Activated naive CD8-positive, alpha-beta T cell treated with anti-CD3 and anti-CD28 coated beads for 36 hours (primary cell): ENCODE measurements around the gene KIAA1217. TPM values are rescaled to one million over a fixed set of nuclear protein-coding genes. Genes with fewer than 3 reads are reported as not detected.

ENCODE experiments used
- DNase-seq: peaks from one replicate; pipeline ENCODE4 v3.0.0; 2021
- H3K27ac Mint-ChIP-seq: one replicate; pipeline ENCODE4 v1.8.0; 2022; ENCODE audit warnings: mild to moderate bottlenecking, moderate library complexity, mixed read lengths
- H3K27me3 Mint-ChIP-seq: one replicate; pipeline ENCODE4 v1.8.0; 2022; ENCODE audit warnings: mild to moderate bottlenecking, mixed read lengths
- H3K36me3 Mint-ChIP-seq: one replicate; pipeline ENCODE4 v1.8.0; 2021; ENCODE audit warnings: mild to moderate bottlenecking, mixed read lengths
- H3K4me1 Mint-ChIP-seq: one replicate; pipeline ENCODE4 v1.8.0; 2021; ENCODE audit warnings: mixed read lengths
- H3K4me3 Mint-ChIP-seq: one replicate; pipeline ENCODE4 v1.8.0; 2022; ENCODE audit warnings: mild to moderate bottlenecking, moderate library complexity, mixed read lengths
- H3K9me3 Mint-ChIP-seq: one replicate; pipeline ENCODE4 v1.8.0; 2022; ENCODE audit warnings: mixed read lengths
- total RNA-seq, 2 experiments: library from RNA; stranded (reverse); gene quantifications; one replicate each; pipeline ENCODE4 v1.2.3, GENCODE V29; 2021

The KIAA1217 gene
- total RNA-seq, 2 experiments from 2014 or later, result 1.5 to 1.6 TPM

DNA sequence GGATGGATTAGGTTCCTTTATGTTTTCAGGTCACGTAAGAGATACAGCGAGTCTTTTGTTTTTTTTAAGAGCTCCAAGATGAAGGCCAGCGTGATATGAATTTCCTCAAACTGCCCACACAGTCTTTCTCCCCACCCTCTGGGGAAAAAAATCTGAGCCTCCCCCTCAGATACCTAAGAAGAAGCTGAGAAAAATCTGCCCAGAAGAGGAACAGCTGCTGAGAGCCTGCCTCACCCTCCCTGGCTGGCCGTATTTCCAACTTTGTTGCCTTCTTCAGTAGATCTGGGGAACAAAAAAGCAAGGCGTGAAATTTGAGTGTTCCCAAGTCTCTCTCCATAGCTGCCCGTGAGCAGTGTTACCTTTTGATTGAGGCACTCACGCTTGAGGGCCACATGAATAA lies 208.1 kb downstream of the KIAA1217 start:
- no peak overlapping the region for H3K27ac Mint-ChIP-seq
- H3K4me3 Mint-ChIP-seq, result no peak overlapping the region
- peaks cover 2% of the 10 kb centered on the region for H3K9me3 Mint-ChIP-seq
- no peaks in the 10 kb centered on the region for H3K36me3 Mint-ChIP-seq
- no peaks in the 10 kb centered on the region for H3K4me1 Mint-ChIP-seq
- peaks cover 22% of the 10 kb centered on the region for H3K27me3 Mint-ChIP-seq
- no peak for DNase-seq

DNA sequence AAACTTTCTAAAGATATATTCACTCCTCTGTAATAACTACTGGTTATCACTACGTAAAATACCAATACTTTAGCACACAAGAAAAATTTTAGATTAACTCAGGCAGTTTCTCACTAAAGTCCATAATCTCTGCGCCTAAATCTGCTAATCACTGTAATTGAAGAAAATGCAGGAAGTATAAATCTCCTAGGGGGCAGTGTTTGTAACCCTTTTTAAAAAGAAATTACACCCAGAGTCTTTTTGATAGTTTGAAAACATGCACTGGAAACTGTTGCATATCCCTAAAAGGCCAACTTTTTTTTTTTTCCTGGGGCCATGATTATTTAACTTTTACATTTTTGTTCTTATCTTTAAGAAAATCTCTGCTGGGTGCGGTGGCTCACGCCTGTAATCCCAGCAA lies 209.6 kb downstream of the KIAA1217 start:
- no peaks in the 10 kb centered on the region for H3K4me1 Mint-ChIP-seq
- H3K27ac Mint-ChIP-seq, result no peak overlapping the region
- H3K36me3 Mint-ChIP-seq, result no peaks in the 10 kb centered on the region
- no peak for DNase-seq
- peaks cover 28% of the 10 kb centered on the region for H3K27me3 Mint-ChIP-seq
- H3K9me3 Mint-ChIP-seq, result peaks cover 3% of the 10 kb centered on the region
- no peak overlapping the region for H3K4me3 Mint-ChIP-seq

DNA sequence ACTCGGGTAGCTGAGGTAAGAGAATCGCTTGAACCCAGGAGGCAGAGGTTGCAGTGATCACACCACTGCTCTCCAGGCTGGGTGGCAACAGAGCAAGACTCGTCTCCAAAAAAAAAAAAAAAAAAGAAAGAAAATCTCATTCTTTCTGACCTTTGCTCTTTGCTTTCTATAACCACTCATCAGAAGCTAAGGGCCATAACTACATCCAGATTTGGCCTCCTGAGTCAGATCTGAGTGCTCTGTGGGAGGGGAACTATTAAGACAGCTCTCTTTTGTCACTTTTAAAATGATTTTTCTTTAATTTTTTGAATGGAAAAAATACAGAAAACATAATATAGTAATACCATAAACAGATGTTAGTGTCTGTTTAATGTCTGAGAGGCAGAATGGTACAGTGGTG lies 210.1 kb downstream of the KIAA1217 start:
- peaks cover 30% of the 10 kb centered on the region for H3K27me3 Mint-ChIP-seq
- H3K4me1 Mint-ChIP-seq, result no peaks in the 10 kb centered on the region
- no peak overlapping the region for H3K4me3 Mint-ChIP-seq

DNA sequence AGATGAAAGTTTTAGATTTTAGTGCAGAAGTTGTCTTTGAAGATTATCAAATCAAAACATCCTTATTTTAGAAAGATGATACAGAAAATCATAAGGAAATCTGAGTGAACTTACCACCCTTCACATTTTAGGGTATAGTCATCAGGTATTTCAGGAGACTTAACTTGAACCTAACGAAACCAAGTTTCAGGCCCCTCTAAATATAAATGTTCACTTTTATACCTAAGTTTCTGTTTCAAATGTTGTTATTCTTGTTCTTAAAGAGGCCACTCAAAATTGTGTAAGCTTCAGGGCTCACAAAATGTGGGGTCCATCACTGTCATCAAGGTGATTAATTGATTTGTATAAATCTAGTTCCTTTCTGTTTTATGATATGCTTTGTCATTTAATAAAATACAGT lies 216.2 kb downstream of the KIAA1217 start:
- H3K4me3 Mint-ChIP-seq, result no peak overlapping the region
- H3K4me1 Mint-ChIP-seq, result no peaks in the 10 kb centered on the region
- H3K27ac Mint-ChIP-seq, result no peak overlapping the region
- DNase-seq, result no peak
- H3K9me3 Mint-ChIP-seq, result peaks cover 3% of the 10 kb centered on the region
- H3K36me3 Mint-ChIP-seq, result no peaks in the 10 kb centered on the region
- peaks cover 11% of the 10 kb centered on the region for H3K27me3 Mint-ChIP-seq

More for the DNA sequence above, 210.1 kb downstream of the KIAA1217 start:
- no peaks in the 10 kb centered on the region for H3K36me3 Mint-ChIP-seq
- H3K27ac Mint-ChIP-seq, result no peak overlapping the region
- no peak for DNase-seq
- H3K9me3 Mint-ChIP-seq, result peaks cover 3% of the 10 kb centered on the region

DNA sequence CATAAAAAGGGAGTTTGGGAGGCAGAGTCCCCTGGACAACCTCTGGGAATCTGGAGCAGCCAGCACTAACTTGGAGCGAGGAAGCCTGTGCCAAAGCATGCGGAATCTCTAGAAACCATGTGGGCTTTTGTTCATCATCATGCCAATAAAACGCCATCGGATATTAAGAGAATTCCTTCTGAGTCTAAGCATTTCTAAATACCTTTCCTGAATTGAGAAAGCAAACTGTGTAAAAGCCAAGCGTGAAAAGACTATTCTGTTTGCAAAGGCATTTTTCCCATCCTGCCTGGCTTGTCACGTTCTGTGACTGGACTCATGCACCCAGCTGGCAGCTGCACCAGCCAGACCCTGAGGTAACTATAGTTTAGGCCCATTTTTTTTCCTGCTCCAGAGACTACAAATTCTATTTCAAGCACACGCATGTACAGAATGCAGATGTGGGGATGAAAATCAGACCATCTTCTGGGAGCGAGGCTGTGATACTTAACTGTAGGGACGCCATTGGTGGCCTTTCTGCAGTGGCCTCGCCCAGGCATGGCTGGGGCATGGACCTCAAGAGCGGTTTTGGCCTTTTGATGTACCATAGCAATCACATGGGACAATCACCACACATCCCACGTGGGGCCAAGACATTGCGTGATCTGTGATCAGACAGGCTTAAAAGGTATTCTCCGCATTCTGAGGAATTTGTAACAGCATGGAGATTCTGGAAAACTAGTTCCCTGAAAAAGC lies 218.9 kb downstream of the KIAA1217 start:
- DNase-seq, result no peak
- Mint-ChIP-seq H3K9me3 (peaks cover 1% of the 10 kb centered on the region), H3K4me1 (no peaks in the 10 kb centered on the region), H3K27me3 (peaks cover 7% of the 10 kb centered on the region), H3K4me3 (no peak overlapping the region), H3K36me3 (no peaks in the 10 kb centered on the region), H3K27ac (no peak overlapping the region)

DNA sequence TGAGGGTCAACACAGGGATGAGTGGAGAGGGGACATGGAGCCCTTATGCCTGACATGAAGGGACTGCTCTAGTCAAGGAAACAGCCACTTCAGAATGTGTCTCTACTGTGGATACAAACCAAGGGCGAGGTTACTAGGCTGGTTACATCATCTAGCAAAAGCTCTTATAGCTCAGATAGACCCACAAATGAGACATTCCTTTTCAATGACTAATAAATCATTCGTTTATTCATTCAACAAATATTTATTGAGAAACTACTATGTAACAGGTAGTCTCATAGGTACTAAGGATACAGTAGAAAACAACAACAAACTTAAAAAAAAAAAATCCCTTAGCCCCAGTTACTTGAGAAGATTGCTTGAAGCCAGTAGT lies 219.5 kb downstream of the KIAA1217 start:
- Mint-ChIP-seq H3K9me3 (no peaks in the 10 kb centered on the region), H3K27ac (no peak overlapping the region), H3K4me3 (no peak overlapping the region), H3K36me3 (no peaks in the 10 kb centered on the region), H3K4me1 (no peaks in the 10 kb centered on the region), H3K27me3 (peaks cover 3% of the 10 kb centered on the region)
- no peak for DNase-seq

DNA sequence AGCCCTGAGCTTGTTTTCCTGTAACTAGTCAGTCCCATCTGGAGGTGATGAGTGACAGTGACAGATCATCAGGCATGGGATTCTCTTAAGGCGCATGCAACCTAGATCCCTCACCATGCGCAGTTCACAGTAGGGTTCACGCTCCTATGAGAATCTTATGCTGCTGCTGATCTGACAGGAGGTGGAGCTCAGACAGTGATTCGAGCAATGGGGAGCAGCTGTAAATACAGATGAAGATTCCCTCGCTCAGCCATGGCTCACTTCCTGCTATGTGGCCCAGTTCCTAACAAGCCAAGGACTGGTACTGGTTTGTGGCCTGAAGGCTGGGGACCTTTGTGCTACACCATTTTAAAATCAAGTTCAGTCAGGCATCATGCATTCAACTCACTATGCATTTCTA lies 221.7 kb downstream of the KIAA1217 start:
- Mint-ChIP-seq H3K4me3 (no peak overlapping the region), H3K9me3 (no peaks in the 10 kb centered on the region), H3K27me3 (peaks cover 3% of the 10 kb centered on the region)

DNA sequence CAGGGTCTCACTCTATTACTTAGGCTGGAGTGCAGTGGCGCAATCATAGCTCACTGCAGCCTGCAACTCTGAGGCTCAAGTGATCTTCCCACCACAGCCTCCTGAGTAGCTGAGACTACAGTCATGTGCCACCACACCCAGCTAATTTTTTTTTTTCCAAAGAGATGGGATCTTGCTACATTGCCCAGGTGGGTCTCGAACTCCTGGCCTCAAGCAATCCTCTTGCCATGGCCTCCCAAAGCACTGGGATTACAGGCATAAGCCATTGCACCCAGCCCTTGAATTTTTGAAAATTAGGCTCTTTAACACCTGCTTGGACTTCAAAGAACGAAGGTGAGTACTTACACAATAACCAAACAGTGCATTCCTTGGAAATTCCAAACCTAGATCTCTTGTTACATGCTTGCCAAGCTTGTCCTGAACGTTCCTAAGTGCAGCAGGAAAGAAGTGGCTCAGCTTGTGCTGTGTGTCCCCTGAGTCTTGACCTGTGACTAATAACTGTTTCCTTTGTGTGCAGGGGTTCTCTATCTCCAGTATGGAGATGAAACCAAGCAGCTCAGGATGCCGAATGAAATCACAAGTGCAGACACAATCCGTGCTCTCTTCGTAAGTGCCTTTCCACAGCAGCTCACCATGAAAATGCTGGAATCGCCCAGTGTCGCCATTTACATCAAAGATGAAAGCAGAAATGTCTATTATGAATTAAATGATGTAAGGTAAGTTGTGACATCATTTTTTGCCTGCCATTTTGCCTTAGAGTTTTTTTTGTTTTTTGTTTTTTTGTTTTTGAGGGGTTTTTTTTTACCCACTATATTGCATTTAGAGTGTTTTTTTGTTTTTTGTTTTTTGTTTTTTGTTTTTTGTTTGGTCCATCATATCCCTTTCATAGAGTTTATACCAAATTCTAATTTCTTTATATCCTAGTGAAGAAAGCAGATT lies 223.8 kb downstream of the KIAA1217 start:
- Mint-ChIP-seq H3K4me3 (no peak overlapping the region), H3K27ac (no peak overlapping the region), H3K9me3 (no peaks in the 10 kb centered on the region), H3K4me1 (no peaks in the 10 kb centered on the region), H3K27me3 (peaks cover 10% of the 10 kb centered on the region), H3K36me3 (no peaks in the 10 kb centered on the region)
- no peak for DNase-seq

More for the DNA sequence above, 221.7 kb downstream of the KIAA1217 start:
- no peaks in the 10 kb centered on the region for H3K4me1 Mint-ChIP-seq
- no peak overlapping the region for H3K27ac Mint-ChIP-seq
- H3K36me3 Mint-ChIP-seq, result no peaks in the 10 kb centered on the region
- no peak for DNase-seq

DNA sequence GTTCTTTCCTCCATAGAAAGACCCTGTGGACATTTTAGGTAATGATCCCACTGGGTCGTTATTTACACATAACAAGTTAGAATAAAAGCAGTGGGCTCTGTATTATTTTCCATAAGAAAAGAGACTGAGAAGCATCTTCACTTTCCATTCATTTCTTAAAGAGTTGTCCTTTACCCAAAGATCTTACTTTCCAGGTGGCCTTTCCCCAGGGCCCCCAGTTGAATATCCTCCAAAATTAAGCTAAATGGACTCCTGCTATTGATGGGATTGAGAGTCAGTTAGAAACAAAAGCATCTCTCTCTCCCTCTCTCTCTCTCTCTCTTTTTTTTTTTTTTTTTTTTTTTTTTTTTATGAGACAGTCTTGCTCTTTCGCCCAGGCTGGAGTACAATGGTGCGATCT lies 224.8 kb downstream of the KIAA1217 start:
- no peak overlapping the region for H3K27ac Mint-ChIP-seq
- no peak overlapping the region for H3K4me3 Mint-ChIP-seq
- H3K9me3 Mint-ChIP-seq, result no peaks in the 10 kb centered on the region
- H3K36me3 Mint-ChIP-seq, result no peaks in the 10 kb centered on the region
- H3K27me3 Mint-ChIP-seq, result peaks cover 14% of the 10 kb centered on the region
- H3K4me1 Mint-ChIP-seq, result no peaks in the 10 kb centered on the region
- DNase-seq, result no peak

DNA sequence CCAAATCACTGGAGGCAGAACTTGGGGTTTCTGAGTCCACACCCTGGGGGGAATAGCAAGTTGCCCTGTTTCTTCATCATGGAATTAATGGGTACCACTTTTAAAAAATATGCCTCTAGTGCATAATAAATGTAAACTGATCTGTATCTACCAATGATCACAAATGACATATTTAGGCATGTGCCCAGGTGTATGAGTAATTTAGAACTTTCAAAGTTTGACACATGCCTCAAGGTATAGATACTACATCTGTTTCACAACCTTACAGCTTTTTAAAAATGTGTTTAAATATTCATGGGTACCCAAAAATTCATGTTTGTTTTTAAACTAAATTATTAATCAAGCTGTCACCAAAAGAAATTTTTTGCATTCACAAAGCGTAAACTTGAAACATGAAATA lies 226.0 kb downstream of the KIAA1217 start:
- no peaks in the 10 kb centered on the region for H3K36me3 Mint-ChIP-seq

DNA sequence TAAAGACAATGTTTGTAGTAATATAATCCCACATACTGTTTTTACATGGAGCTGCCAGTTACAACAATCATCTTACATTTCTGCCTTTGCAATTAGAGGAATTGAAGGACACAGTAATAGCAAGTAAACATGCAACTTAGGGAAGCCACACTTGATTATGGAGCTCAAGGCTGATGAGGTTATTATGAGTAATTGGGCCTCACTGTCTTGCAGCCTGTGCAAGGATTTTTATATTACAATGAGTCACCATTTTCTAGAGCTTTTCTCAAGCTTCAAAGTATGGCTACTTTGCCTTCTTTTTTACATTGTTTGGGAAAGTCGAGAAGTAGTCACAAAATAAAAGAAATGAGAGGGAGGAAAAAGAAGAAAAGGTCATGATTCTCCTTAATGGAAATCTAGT lies 226.4 kb downstream of the KIAA1217 start:
- no peaks in the 10 kb centered on the region for H3K9me3 Mint-ChIP-seq
- DNase-seq, result no peak
- no peak overlapping the region for H3K4me3 Mint-ChIP-seq
- no peaks in the 10 kb centered on the region for H3K36me3 Mint-ChIP-seq
- H3K27ac Mint-ChIP-seq, result no peak overlapping the region
- no peaks in the 10 kb centered on the region for H3K4me1 Mint-ChIP-seq
- peaks cover 19% of the 10 kb centered on the region for H3K27me3 Mint-ChIP-seq

More for the DNA sequence above, 226.0 kb downstream of the KIAA1217 start:
- no peak for DNase-seq
- no peaks in the 10 kb centered on the region for H3K4me1 Mint-ChIP-seq
- peaks cover 19% of the 10 kb centered on the region for H3K27me3 Mint-ChIP-seq
- no peaks in the 10 kb centered on the region for H3K9me3 Mint-ChIP-seq
- no peak overlapping the region for H3K27ac Mint-ChIP-seq
- H3K4me3 Mint-ChIP-seq, result no peak overlapping the region

DNA sequence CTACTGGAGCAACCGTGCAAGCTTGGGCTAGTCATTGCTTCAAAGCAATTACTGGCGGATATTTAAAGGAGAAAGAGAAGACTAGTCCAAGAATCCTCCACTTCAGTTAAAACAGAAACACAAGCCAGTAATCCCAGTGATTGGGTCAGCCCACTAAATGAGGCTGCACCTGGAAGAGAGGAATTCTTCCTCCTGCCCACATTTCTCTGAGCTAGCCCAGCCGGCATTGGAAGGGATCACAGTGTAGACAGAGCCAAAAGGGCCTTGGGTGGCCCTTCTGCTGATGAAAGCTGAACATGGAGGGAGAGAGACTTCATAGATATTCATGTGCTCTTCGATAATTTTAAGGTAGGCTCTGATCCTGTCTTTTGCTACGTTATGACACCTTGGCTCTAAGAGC lies 228.4 kb downstream of the KIAA1217 start:
- H3K27me3 Mint-ChIP-seq, result peaks cover 25% of the 10 kb centered on the region
- no peak for DNase-seq
- H3K36me3 Mint-ChIP-seq, result no peaks in the 10 kb centered on the region
- no peak overlapping the region for H3K4me3 Mint-ChIP-seq
- H3K4me1 Mint-ChIP-seq, result no peaks in the 10 kb centered on the region
- no peak overlapping the region for H3K27ac Mint-ChIP-seq
- no peaks in the 10 kb centered on the region for H3K9me3 Mint-ChIP-seq

DNA sequence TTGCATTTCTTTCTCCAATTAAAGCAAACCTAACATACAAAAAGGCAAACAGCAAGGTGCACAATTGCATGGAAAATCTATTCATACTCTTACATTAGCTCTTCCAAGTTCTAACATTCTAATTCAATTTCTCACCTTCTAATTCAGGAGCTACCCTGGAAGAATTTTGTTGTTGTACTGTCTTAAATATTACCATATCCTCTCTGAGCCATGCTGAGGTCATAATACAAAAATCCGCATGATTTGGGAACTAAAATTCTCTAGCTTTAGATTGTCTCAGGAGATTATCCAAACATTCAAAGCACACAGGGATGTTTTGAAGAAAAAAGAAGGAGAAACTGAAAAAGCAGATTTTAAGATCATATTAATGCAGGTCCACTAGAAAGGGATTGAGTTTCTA lies 229.9 kb downstream of the KIAA1217 start:
- Mint-ChIP-seq H3K27ac (no peak overlapping the region), H3K9me3 (no peaks in the 10 kb centered on the region), H3K27me3 (peaks cover 25% of the 10 kb centered on the region), H3K4me3 (no peak overlapping the region), H3K36me3 (no peaks in the 10 kb centered on the region), H3K4me1 (no peaks in the 10 kb centered on the region)
- DNase-seq, result no peak

DNA sequence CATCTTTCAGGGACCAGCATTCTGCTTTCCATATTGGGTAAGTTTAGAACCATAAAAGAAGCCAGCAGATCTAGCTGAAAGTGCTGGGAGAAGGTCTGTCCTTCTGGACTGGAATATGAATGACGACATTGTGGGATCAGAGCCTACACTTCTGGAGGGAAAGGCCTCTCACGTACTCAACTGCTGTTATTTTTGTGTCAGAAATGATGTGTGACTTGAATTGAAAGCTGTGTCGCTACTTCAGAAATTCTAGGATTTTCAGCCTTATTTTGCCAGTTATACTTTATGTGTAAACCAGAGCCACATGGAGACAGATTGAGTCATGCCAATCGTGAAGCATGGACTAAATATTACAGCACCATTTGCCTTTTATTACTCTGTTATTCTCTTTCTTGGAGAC lies 231.0 kb downstream of the KIAA1217 start:
- no peak overlapping the region for H3K4me3 Mint-ChIP-seq
- no peaks in the 10 kb centered on the region for H3K4me1 Mint-ChIP-seq
- no peaks in the 10 kb centered on the region for H3K9me3 Mint-ChIP-seq
- no peak overlapping the region for H3K27ac Mint-ChIP-seq
- H3K36me3 Mint-ChIP-seq, result no peaks in the 10 kb centered on the region
- no peak for DNase-seq
- peaks cover 29% of the 10 kb centered on the region for H3K27me3 Mint-ChIP-seq

DNA sequence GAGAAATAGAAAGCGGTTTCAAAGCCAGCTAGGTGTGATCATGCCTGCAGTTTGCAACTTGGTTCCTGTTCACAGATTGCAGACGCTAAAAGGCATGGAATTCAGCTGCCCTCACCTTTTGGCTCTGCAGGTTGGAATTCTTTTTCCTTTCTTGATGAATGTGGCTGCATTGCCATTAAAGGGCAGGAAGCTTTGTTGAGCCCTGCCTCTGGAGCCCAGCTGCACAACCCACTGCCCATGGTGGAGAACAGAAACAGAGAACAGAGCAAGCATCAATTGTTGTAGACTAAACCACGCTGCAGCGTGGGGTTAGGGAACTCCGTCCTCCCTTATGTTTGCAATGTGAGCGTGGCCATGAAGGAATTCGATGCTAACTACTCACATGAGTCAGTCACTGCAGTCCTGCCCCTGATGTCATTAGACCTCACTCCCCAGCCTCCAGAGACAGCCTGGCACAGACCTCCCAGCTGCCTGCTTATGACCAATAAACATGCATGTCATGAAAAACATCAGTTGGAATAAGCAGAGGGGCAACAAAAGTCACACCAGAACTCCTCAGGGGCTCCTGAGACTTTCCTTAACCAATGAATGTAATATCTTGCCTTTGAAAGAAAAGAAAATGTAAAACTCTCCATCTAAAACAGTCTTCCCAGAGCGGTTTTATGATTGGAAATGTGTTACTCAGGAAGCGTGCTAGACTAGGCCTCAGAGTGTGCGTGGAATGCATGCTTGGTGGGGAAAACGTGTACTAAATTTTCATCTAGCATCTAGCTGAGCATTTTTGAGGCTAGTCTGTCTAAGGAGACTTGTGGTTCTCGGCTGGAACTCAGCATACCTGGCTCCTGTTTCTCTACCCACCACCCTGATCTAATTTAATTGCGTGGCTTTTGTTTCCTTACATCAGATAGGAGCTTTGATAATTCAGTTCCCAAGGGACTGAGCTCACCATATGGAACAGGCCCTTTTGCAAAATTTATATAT lies 232.2 kb downstream of the KIAA1217 start:
- Mint-ChIP-seq H3K4me3 (no peak overlapping the region), H3K4me1 (no peaks in the 10 kb centered on the region), H3K9me3 (no peaks in the 10 kb centered on the region), H3K27ac (no peak overlapping the region), H3K27me3 (peaks cover 27% of the 10 kb centered on the region), H3K36me3 (no peaks in the 10 kb centered on the region)
- no peak for DNase-seq
